SH-SY5Y (cell line): ENCODE data around the gene COTL1.

Source experiments
- GATA2 ChIP-seq: IDR thresholded peaks from 2 replicates; pipeline ENCODE4 v1.6.1; 2011; ENCODE audit warnings: mild to moderate bottlenecking, low read depth, low read length
- GATA3 ChIP-seq: IDR thresholded peaks from 2 replicates; pipeline ENCODE4 v1.6.1; 2011; ENCODE audit warnings: low read depth, mild to moderate bottlenecking, low read length, moderate library complexity

- TF ChIP-seq GATA2 (no peak), GATA3 (no peak)
These were observed 13.3 kb downstream of the COTL1 start for GRCh38 chr16:84604477-84605013.
